SK-N-MC (cell line): ENCODE measurements around the gene KDM2A.

Experiments used
- DNase-seq: peaks from one replicate; pipeline ENCODE4 v3.0.0-alpha.2; 2011; ENCODE audit warnings: low read depth, low spot score
- H3K27ac ChIP-seq: fragments of 200-600 bp; sonication (generic); 2 replicates; pipeline ENCODE4 v1.5.1; 2016; ENCODE audit warnings: mixed run types
- H3K36me3 ChIP-seq: fragments of 200-600 bp; sonication (generic); 2 replicates; pipeline ENCODE4 v1.6.1; 2017; ENCODE audit warnings: antibody characterized with exemption, low read length, mixed read lengths; ENCODE audit not compliant: insufficient read depth
- H3K4me3 ChIP-seq: fragments of 200-600 bp; sonication (generic); 2 replicates; pipeline ENCODE4 v1.5.1; 2016
- H3K9ac ChIP-seq: fragments of 200-600 bp; sonication (generic); 2 replicates; pipeline ENCODE4 v1.8.0; 2017; ENCODE audit warnings: mixed run types, mixed read lengths; ENCODE audit not compliant: insufficient read length
- H3K9me3 ChIP-seq: fragments of 200-600 bp; sonication (generic); 2 replicates; pipeline ENCODE4 v1.6.1; 2017; ENCODE audit warnings: low read depth, mild to moderate bottlenecking, antibody characterized with exemption, low read length, moderate library complexity, mixed read lengths
- EZH2 ChIP-seq: fragments of 200-600 bp; sonication (generic); IDR thresholded peaks from one replicate; pipeline ENCODE4 v1.6.1; 2017; ENCODE audit warnings: antibody characterized with exemption
- FOXP2 ChIP-seq: optimal IDR thresholded peaks from 2 replicates; pipeline ENCODE3; 2011; ENCODE audit warnings: mild to moderate bottlenecking, moderate library complexity; ENCODE audit not compliant: insufficient read depth; ENCODE audit errors: extremely low read length, control extremely low read depth
- POLR2AphosphoS5 ChIP-seq: IDR thresholded peaks from 2 replicates; pipeline ENCODE4 v1.6.1; 2012; ENCODE audit warnings: mild to moderate bottlenecking, low read depth, low read length, borderline replicate concordance

The KDM2A gene

DNA sequence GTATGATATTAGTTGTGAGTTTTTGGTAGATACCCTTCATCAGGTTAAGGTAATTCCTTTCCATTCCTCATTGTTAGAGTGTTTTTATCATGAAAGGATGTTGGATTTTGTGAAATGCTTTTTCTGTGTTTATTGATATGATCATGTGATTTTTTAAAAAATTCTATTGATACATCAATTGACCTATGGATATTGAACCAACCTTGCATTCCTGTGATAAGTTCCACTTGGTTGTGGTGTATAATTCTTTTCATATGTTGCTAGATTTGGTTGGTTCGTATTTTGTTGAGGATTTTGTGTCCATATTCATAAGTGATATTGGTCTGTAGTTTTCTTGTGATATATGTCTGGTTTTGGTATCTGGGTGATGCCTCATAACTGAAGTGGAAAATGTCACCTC, 176.8 kb downstream of the KDM2A start:
- Histone ChIP-seq H3K9me3 (peaks cover 10% of the 10 kb centered on the region; the same call in 1 of the 2 replicates), H3K36me3 (peaks cover 86% of the 10 kb centered on the region), H3K4me3 (no peak overlapping the region), H3K27ac (no peak overlapping the region), H3K9ac (no peak overlapping the region)
- no peak for DNase-seq
- TF ChIP-seq EZH2: no peak
- TF ChIP-seq POLR2AphosphoS5: no peak
- no peak for TF ChIP-seq FOXP2

DNA sequence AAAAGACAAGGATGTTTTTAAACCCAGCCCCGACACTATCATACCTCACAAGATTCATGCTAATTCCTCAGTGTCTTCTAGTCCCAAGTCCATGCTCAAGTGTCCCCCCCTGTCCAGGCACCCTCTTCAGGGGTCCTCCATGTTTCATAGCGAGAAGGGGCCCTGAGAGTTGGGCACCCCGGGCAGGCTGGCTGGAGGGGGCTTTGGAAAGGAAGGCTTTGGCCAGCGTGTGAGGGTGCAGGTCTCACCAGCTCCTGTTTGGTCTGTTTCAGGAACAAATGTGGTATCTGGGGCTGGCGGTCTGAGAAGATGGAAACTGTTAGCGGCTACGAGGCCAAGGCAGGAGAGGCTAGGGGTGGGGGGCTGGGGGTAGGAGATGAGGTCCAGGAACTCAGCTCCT, 179.7 kb downstream of the KDM2A start:
- Histone ChIP-seq H3K27ac (no peak overlapping the region), H3K36me3 (peaks cover 66% of the 10 kb centered on the region), H3K9me3 (peaks cover 10% of the 10 kb centered on the region; the same call in 1 of the 2 replicates), H3K9ac (no peak overlapping the region), H3K4me3 (no peak overlapping the region)
- DNase-seq: no peak
- TF ChIP-seq FOXP2: no peak
- no peak for TF ChIP-seq POLR2AphosphoS5
- no peak for TF ChIP-seq EZH2

DNA sequence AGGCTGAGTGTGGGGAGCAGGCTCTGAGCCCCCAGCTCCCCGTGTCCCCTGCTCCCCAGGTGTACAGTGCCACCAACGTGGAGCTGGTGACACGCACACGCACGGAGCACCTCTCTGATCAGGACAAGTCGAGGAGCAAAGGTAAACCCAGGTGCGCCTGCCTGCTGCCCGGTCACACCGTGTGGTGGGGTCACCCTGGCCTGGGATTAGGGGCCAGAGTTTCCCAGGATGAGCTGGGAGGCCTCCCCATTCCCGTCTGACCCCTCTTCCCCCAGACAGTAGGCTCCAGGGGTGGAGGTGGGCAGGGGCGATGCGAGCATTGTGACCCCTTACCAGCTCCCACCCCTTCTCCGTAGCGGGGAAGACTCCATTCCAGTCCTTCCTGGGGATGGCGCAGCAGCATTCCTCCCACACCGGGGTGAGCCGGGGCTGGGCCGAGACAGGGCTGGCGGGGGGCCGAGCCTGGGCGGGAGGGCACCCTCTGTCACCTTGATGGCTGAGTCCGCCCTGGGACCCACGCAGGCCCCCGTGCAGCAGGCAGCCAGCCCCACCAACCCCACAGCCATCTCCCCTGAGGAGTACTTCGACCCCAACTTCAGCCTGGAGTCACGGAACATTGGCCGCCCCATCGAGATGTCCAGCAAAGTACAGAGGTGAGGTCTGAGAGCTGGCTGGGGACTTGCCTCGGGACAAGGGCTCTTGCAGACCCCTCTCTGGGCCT, 180.6 kb downstream of the KDM2A start:
- H3K9ac ChIP-seq: no peak overlapping the region
- no peak for TF ChIP-seq EZH2
- H3K9me3 ChIP-seq: 0 out of 2 replicates have a peak, but pooled peaks cover 6% of the 10 kb centered on the region
- H3K27ac ChIP-seq: no peak overlapping the region
- H3K36me3 ChIP-seq: peaks cover 58% of the 10 kb centered on the region
- DNase-seq: no peak
- H3K4me3 ChIP-seq: no peak overlapping the region

DNA sequence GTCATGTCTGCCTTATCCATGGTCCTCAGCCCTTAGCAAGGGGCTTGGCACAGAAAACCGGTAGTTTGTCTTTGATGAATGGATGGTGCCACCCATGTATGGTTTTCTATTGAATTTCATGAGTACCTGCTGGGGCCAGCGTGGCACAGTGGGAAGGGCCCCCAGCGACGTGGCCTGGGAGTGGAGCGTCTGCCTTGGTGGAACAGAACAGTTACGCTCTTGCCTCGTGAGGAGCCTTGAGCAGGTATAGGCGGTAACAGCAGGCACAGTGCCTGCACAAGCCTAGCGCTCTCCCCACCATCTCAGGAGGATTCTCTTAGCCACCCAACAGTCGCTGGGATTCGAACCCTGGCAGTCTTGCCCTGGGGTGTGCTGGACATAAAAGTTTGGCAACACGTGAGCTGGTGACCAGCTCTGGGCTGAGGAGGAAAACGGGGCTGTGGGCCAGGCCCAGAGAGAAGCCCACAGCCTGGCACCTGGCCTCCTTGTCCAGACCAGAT, 181.2 kb downstream of the KDM2A start:
- Histone ChIP-seq H3K36me3 (peaks cover 51% of the 10 kb centered on the region), H3K27ac (no peak overlapping the region)

DNA sequence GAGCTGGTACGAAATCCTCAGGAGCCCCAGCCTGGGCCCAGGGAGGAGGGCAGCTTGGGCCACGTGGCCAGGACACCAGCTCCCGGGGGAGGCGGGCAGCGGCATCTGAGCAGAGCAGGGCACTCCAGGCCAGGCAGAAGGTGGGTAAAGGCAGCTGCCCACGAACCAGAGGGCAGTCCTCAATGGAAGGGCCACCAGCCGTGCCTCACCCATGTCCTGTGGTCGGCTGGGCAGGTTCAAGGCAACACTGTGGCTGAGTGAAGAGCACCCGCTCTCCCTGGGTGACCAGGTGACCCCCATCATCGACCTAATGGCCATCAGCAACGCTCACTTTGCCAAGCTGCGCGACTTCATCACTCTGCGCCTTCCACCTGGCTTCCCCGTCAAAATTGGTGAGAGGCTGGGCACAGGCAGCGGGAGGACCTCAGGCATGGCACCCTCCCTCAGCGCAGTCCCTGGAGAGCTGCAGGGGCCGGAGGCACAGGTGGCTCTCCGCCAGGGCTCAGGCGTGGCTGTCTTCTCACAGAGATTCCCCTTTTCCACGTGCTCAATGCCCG, 181.8 kb downstream of the KDM2A start:
- H3K4me3 ChIP-seq: no peak overlapping the region
- DNase-seq: no peak
- no peak overlapping the region for H3K9ac ChIP-seq
- TF ChIP-seq FOXP2 (no peak), POLR2AphosphoS5 (no peak), EZH2 (no peak)
- H3K27ac ChIP-seq: no peak overlapping the region
- H3K36me3 ChIP-seq: peaks cover 46% of the 10 kb centered on the region
- H3K9me3 ChIP-seq: 0 out of 2 replicates have a peak, but pooled peaks cover under 1% of the 10 kb centered on the region

More for the DNA sequence above, 181.2 kb downstream of the KDM2A start:
- H3K4me3 ChIP-seq: no peak overlapping the region
- TF ChIP-seq EZH2 (no peak), FOXP2 (no peak), POLR2AphosphoS5 (no peak)
- DNase-seq: no peak
- H3K9ac ChIP-seq: no peak overlapping the region
- 0 out of 2 replicates have a peak, but pooled peaks cover 3% of the 10 kb centered on the region for H3K9me3 ChIP-seq

DNA sequence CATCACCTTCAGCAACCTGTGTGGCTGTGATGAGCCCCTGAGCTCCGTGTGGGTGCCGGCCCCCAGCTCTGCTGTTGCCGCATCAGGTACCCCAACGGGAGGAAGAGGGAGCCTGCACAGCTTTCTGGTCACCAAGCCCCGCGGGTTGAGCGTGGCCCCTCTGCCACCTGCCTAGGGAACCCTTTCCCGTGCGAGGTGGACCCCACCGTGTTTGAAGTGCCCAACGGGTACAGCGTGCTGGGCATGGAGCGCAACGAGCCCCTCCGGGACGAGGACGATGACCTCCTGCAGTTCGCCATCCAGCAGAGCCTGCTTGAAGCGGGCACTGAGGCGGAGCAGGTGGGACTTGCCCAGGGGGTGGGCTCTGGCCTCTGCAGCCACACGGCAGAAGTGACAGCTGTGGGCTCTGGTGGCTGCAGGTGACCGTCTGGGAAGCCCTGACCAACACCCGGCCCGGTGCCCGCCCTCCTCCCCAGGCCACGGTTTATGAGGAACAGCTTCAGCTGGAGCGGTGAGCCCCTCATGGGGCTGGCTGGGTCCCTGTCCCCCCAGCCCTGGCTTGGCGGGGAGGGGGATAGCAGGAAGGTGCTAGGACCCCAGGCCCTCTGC, 182.4 kb downstream of the KDM2A start:
- no peak for TF ChIP-seq EZH2
- no peak for TF ChIP-seq POLR2AphosphoS5
- no peak for TF ChIP-seq FOXP2
- Histone ChIP-seq H3K36me3 (peaks cover 40% of the 10 kb centered on the region), H3K9ac (no peak overlapping the region), H3K9me3 (no peaks in the 10 kb centered on the region), H3K4me3 (no peak overlapping the region), H3K27ac (no peak overlapping the region)
- DNase-seq: no peak

DNA sequence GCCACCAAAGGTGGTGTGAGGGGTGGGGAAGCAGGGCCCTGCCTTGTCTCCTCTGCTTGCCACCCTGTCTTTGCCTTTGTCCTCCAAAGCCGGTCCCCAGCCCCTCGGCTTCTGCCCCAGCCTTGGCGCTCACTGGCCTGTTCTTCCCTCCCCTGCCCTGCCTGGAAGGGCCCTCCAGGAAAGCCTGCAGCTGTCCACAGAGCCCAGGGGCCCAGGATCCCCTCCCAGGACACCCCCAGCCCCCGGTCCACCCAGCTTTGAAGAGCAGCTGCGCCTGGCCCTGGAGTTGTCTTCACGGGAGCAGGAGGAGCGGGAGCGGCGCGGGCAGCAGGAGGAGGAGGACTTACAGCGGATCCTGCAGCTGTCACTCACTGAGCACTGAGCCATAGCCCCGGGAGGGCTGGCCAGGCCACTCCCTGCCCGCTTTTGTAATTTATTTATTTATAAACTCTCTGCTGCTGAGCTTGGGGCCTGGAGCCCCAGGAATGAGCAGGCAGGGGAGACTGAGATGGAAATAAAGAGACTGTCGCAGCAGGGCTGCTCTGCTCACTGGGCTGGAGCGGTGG, 183.0 kb downstream of the KDM2A start:
- no peak overlapping the region for H3K4me3 ChIP-seq
- TF ChIP-seq POLR2AphosphoS5: no peak
- no peak for TF ChIP-seq FOXP2
- no peak for TF ChIP-seq EZH2
- no peak for DNase-seq
- peaks cover 34% of the 10 kb centered on the region; the same call in 1 of the 2 replicates for H3K36me3 ChIP-seq
- no peak overlapping the region for H3K27ac ChIP-seq
- H3K9me3 ChIP-seq: no peaks in the 10 kb centered on the region
- no peak overlapping the region for H3K9ac ChIP-seq

DNA sequence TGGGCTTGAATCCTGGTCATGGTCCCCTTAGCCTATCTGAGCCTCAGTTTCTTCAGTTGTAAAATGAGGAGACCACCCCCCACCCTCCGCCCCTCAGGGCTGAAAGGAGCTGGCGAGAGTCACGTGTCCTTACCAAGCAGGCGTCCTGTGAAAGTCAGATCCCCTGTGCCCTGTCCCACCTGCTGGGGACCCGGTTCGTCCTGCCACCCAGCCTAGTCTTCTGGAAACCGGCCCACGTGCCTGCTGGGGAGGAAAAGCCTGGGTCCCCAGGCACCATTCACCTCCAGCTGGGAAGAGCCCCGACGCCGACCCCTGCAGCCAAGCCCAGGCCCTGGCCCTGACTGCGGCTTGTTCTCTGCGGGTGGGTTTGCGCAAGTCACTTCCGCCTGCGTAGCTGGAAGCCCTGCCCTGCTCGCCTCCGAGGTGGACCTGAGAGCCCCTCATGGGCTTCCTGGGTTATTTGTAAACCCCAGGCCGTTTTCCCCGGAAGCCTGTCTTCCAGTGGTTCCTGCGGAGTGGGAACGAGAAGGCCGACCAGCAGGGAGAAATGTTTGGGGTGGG, 183.6 kb downstream of the KDM2A start:
- Histone ChIP-seq H3K36me3 (peaks cover 32% of the 10 kb centered on the region; the same call in 1 of the 2 replicates), H3K9me3 (no peaks in the 10 kb centered on the region), H3K27ac (no peak overlapping the region), H3K9ac (no peak overlapping the region), H3K4me3 (no peak overlapping the region)
- TF ChIP-seq EZH2 (no peak), FOXP2 (no peak), POLR2AphosphoS5 (no peak)
- DNase-seq: no peak
